ENCODE measurements around the gene SCAI. TPM values are rescaled to one million over a fixed set of nuclear protein-coding genes. Genes with fewer than 3 reads are reported as not detected.
A peak's percentile ranks its signal among the peaks of the same experiment; 100 is the strongest.

The SCAI gene
- total and polyA plus RNA-seq, 2 of the 4 experiments (the other 2 are of a cell fraction) = 3.6 to 14.5 TPM

- ATAC-seq (ENCODE audit: low read depth) (peak; percentile 85), DNase-seq (peak; percentile 96)
- H3K4ac ChIP-seq (ENCODE audit: low read depth, low read length) = no peak overlapping the region
- no peak overlapping the region for H3K23ac ChIP-seq (ENCODE audit: low read depth, low read length)
- no peak overlapping the region for H4K91ac ChIP-seq (ENCODE audit: insufficient read depth, low read depth, low read length)
- TF ChIP-seq FOS (IDR thresholded peaks at IDR 0.05; ENCODE audit: low read depth, low read length) = no peak; the same call in 1 of the 2 replicates
- peak; percentile 33; the same call in 1 of the 2 replicates for TF ChIP-seq BHLHE40 (IDR thresholded peaks at IDR 0.05; ENCODE audit: low read depth, low read length)
- peak; percentile 71 for TF ChIP-seq MAFK (IDR thresholded peaks at IDR 0.05; ENCODE audit: low read depth, low read length)
- peak; percentile 30; the same call in 1 of the 2 replicates for TF ChIP-seq CEBPB (IDR thresholded peaks at IDR 0.05; ENCODE audit: low read depth, low read length)
- peak; percentile 20; the same call in 1 of the 2 replicates for TF ChIP-seq RAD21 (IDR thresholded peaks at IDR 0.05; ENCODE audit: low read length)
- dilution Hi-C loops (cut with HindIII; ENCODE audit: low sequenced_read_pairs, unreplicated experiment) (no loop called here), in situ Hi-C loops (cut with MboI; ENCODE audit: low sequenced_read_pairs) (no loop called here), intact Hi-C loops (cut with micrococcal nuclease) (loop anchor here (1.0 kb wide), 1 partner anchor 11 kb away; no protein-coding TSS in a partner anchor)
- BruUV-seq (replicated peaks) = no TSS peak
- no peak overlapping the region for H2AK5ac ChIP-seq (ENCODE audit: low read depth, low read length)
- peaks cover 13 to 54% of the 10 kb centered on the region in 2 experiments for H3K79me1 ChIP-seq (ENCODE audit: low read depth in 1 of 2, low read length in 2 of 2)
- H2BK120ac ChIP-seq (ENCODE audit: low read depth, low read length) = peak overlapping the region; percentile 11; the same call in 1 of the 2 replicates
- no peaks in the 10 kb centered on the region for H3K9me1 ChIP-seq (ENCODE audit: insufficient read depth, low read length)
- peak overlapping the region; percentile 51; the same call in 1 of the 2 replicates for H3K27ac ChIP-seq (ENCODE audit: insufficient read depth, low read length)
- no peak overlapping the region for H3K9ac ChIP-seq (ENCODE audit: low read depth, low read length)
- no peak overlapping the region for H2BK15ac ChIP-seq (ENCODE audit: low read depth, low read length)
- no peak overlapping the region for H4K5ac ChIP-seq (ENCODE audit: low read depth, low read length)
- ChIA-PET CTCF (no interaction called here), POLR2A (ENCODE audit: unreplicated experiment) (no interaction called here)
- no peak overlapping the region for H3K4me3 ChIP-seq (ENCODE audit: insufficient read depth, low read depth, low read length)
- H3K56ac ChIP-seq (ENCODE audit: extremely low read depth, insufficient read depth, low read length) = no peak overlapping the region
- H3K4me1 ChIP-seq (ENCODE audit: control insufficient read depth, insufficient read depth, low read length) = peaks cover 9% of the 10 kb centered on the region
- peak overlapping the region; percentile 75 for H2BK5ac ChIP-seq (ENCODE audit: low read depth, low read length, poor library complexity, severe bottlenecking)
- no peak overlapping the region for H3K18ac ChIP-seq (ENCODE audit: low read depth, low read length)
- H2AK9ac ChIP-seq (replicated peaks; ENCODE audit: low read depth, low read length, poor library complexity) = no peak overlapping the region
- no peaks in the 10 kb centered on the region for H3K9me3 ChIP-seq (ENCODE audit: control insufficient read depth, insufficient read depth, low read length)
- WGBS, 2 experiments (ENCODE audit: extremely low coverage in 2 of 2, insufficient read length in 1 of 2) = 0% methylated on average over 1 of the region's 4 CpGs; no CpG with 5 or more reads in 1 of the 2 experiments
- H3K14ac ChIP-seq (replicated peaks; ENCODE audit: low read depth, low read length) = no peak overlapping the region
- peaks cover 8% of the 10 kb centered on the region; the same call in 1 of the 2 replicates for H4K20me1 ChIP-seq (ENCODE audit: insufficient read depth, low read length)
- no peaks in the 10 kb centered on the region; the same call in 1 of the 2 replicates for H3K36me3 ChIP-seq (ENCODE audit: control insufficient read depth, insufficient read depth, low read length)
- no peak overlapping the region for H3K4me2 ChIP-seq (ENCODE audit: low read depth, low read length)
- no peak overlapping the region for H2AFZ ChIP-seq (replicated peaks; ENCODE audit: low read length, poor library complexity)
- no peak overlapping the region for H2BK20ac ChIP-seq (ENCODE audit: low read depth, low read length)
- no peaks in the 10 kb centered on the region for H3K27me3 ChIP-seq (ENCODE audit: control insufficient read depth, insufficient read depth, low read length)
- peak overlapping the region in 1 of 2 experiments; percentile 7; a peak in 1 of 4 replicates for H4K8ac ChIP-seq (ENCODE audit: low read depth in 2 of 2, low read length in 2 of 2)
Measured at GRCh38 chr9:125137200-125137599, 6.1 kb downstream of the SCAI start.
